Measurements from ENCODE around the gene LSMEM2. TPM values are rescaled to one million over a fixed set of nuclear protein-coding genes. Genes with fewer than 3 reads are reported as not detected.
"Not testable (repeated sequence)": the region's sequence is repeated elsewhere in the genome, so short reads cannot be mapped to it uniquely, and the experiment has no call there.

LSMEM2 gene
- total RNA-seq (2014; rRNA removed; shearing (Covaris generic)) = not detected in 2 replicates

GRCh38 chr3:50278880-50279224, at the start of gene LSMEM2:
Gene LSMEM2, plus strand, starts transcription at chr3:50279087. Its CDS starts 27 bp downstream, at chr3:50279114.
- no peak for DNase-seq (ENCODE audit: low spot score)

- no peak for DNase-seq (ENCODE audit: low spot score)
These were observed 49.4 kb upstream of the LSMEM2 start for GRCh38 chr3:50229490-50229889.

- no peak for DNase-seq (ENCODE audit: low spot score)
These were observed 48.6 kb upstream of the LSMEM2 start for GRCh38 chr3:50230104-50230793.

- no peak for DNase-seq (ENCODE audit: low spot score)
These were observed 48.1 kb upstream of the LSMEM2 start for GRCh38 chr3:50230794-50231125.

GRCh38 chr3:50231581-50231980, 47.3 kb upstream of the LSMEM2 start:
- DNase-seq (ENCODE audit: low spot score) = no peak

GRCh38 chr3:50232303-50232702, 46.6 kb upstream of the LSMEM2 start:
- DNase-seq (ENCODE audit: low spot score) = no peak

- no peak for DNase-seq (ENCODE audit: low spot score)
These were observed 45.7 kb upstream of the LSMEM2 start for GRCh38 chr3:50233176-50233575.

- peak; percentile 96 for DNase-seq (ENCODE audit: low spot score)
These were observed 43.0 kb upstream of the LSMEM2 start, which contains the start of gene GNAI2 for GRCh38 chr3:50235716-50236483. Gene GNAI2, plus strand, starts transcription at chr3:50236204. Its CDS starts 132 bp downstream, at chr3:50236336.

- DNase-seq (ENCODE audit: low spot score) = no peak
These were observed 42.3 kb upstream of the LSMEM2 start for GRCh38 chr3:50236484-50237132.

- DNase-seq (ENCODE audit: low spot score) = no peak
These were observed 41.7 kb upstream of the LSMEM2 start for GRCh38 chr3:50237133-50237651.

- peak; percentile 83 for DNase-seq (ENCODE audit: low spot score)
These were observed 40.9 kb upstream of the LSMEM2 start for GRCh38 chr3:50237754-50238548.

GRCh38 chr3:50238549-50239026, 40.3 kb upstream of the LSMEM2 start:
- DNase-seq (ENCODE audit: low spot score) = peak; percentile 72

- no peak for DNase-seq (ENCODE audit: low spot score)
These were observed 39.2 kb upstream of the LSMEM2 start for GRCh38 chr3:50239649-50240048.

- no peak for DNase-seq (ENCODE audit: low spot score)
These were observed 37.7 kb upstream of the LSMEM2 start for GRCh38 chr3:50241163-50241562.

- no peak for DNase-seq (ENCODE audit: low spot score)
These were observed 37.0 kb upstream of the LSMEM2 start for GRCh38 chr3:50241713-50242380.

- no peak for DNase-seq (ENCODE audit: low spot score)
These were observed 36.5 kb upstream of the LSMEM2 start for GRCh38 chr3:50242381-50242770.

GRCh38 chr3:50242851-50243542, 35.9 kb upstream of the LSMEM2 start:
- peak; percentile 64 for DNase-seq (ENCODE audit: low spot score)

- DNase-seq (ENCODE audit: low spot score) = no peak
These were observed 35.4 kb upstream of the LSMEM2 start for GRCh38 chr3:50243543-50243895.

- not testable (repeated sequence) for DNase-seq (ENCODE audit: low spot score)
These were observed 34.1 kb upstream of the LSMEM2 start for GRCh38 chr3:50244813-50245212.

- DNase-seq (ENCODE audit: low spot score) = no peak
These were observed 33.6 kb upstream of the LSMEM2 start for GRCh38 chr3:50245251-50245745.

Data from A172 (cell line).